SJCRH30 (cell line): ENCODE measurements around the gene RPS15. TPM values are rescaled to one million over a fixed set of nuclear protein-coding genes. Genes with fewer than 3 reads are reported as not detected.

Source experiments
- DNase-seq, 2 experiments: peaks; one replicate each; pipeline ENCODE4 v3.0.0-alpha.2; 2015 to 2020
- H3K27ac ChIP-seq: fragments of 250-450 bp; sonication (Bioruptor Pico); 2 replicates; pipeline ENCODE4 v1.5.1; 2020; ENCODE audit warnings: mild to moderate bottlenecking, moderate library complexity
- H3K27me3 ChIP-seq: fragments of 250-450 bp; sonication (Bioruptor Pico); 2 replicates; pipeline ENCODE4 v1.5.1; 2020; ENCODE audit warnings: mild to moderate bottlenecking, moderate library complexity
- H3K36me3 ChIP-seq: fragments of 250-450 bp; sonication (Bioruptor Pico); 2 replicates; pipeline ENCODE4 v1.5.1; 2020; ENCODE audit warnings: mild to moderate bottlenecking, moderate library complexity
- H3K4me1 ChIP-seq: fragments of 250-450 bp; sonication (Bioruptor Pico); 2 replicates; pipeline ENCODE4 v1.5.1; 2020; ENCODE audit warnings: mild to moderate bottlenecking, moderate library complexity
- H3K4me3 ChIP-seq: fragments of 250-450 bp; sonication (Bioruptor Pico); 2 replicates; pipeline ENCODE4 v1.5.1; 2020; ENCODE audit warnings: mild to moderate bottlenecking, moderate library complexity
- H3K9me3 ChIP-seq: fragments of 250-450 bp; sonication (Bioruptor Pico); replicated peaks from 2 replicates; pipeline ENCODE4 v1.5.1; 2020; ENCODE audit warnings: mild to moderate bottlenecking, moderate library complexity
- total RNA-seq: library from RNA; depleted of rRNA; stranded (reverse); fragments of >200 nt; shearing (Covaris generic); gene quantifications from 2 replicates; pipeline ENCODE4 v1.2.3, GENCODE V29; 2014

RPS15 gene
- total RNA-seq, 1 experiment from 2014 or later: 1,359 TPM

DNA sequence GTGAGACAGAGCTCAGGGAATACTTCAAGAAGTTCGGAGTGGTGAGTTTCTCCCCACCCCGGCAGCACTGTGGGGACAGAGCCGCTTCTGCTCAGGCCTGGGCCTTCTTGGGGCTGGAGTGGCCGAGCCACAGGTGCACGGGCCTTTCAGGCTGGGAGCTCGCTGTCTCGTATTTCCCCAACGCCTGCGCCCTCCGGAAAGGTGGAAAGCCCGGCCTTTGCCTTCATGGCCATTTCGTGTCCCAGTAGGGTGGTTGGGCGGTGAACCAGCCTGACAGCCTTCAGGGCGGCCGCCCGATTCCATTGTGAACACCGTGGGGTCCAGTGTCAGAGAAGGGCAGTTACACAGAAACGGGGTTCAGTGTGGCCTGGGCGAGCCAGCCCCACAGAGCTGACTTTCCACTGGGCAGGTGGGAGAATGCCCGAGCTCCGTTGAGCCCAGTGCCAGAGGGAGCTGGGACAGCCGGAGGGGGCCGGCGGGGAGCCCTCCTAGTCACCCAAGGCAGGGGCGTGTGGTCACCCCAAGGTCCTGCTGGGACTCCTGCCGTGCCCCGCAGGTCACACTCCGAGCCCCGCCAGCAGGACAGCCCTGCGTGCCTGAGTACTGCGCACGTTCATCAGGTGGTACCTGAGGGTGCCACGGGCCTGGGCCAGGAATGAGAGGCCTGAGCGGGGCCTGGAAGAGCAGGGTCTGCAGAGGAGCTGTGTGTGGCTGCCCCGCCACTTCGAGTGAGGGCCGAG is 16.8 kb upstream of the RPS15 start:
- H3K4me1 ChIP-seq: peaks cover 13% of the 10 kb centered on the region
- H3K36me3 ChIP-seq: peaks cover 65% of the 10 kb centered on the region
- H3K4me3 ChIP-seq: no peak overlapping the region
- no peak for DNase-seq
- H3K27me3 ChIP-seq: no peaks in the 10 kb centered on the region
- no peaks in the 10 kb centered on the region for H3K9me3 ChIP-seq
- no peak overlapping the region for H3K27ac ChIP-seq

DNA sequence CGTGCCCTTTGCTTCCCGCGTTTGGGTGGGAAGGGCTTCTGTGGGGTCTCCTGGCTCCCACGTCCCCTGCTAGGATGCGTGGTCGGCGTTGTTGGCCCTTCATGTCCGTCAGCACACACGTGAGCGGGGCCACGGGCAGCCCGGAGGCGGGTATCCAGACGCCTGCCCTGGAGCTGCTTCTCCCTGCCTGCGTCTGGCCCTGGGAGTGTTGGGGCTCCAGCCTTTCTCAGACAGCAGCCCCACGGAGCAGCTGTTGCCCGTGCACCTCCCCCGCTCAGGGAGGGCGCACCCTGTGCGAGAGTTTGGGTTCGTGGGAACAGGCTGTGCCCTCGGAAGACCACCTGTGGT is 16.3 kb upstream of the RPS15 start:
- Histone ChIP-seq H3K27me3 (no peaks in the 10 kb centered on the region), H3K4me3 (no peak overlapping the region), H3K27ac (no peak overlapping the region), H3K9me3 (no peaks in the 10 kb centered on the region), H3K36me3 (peaks cover 66% of the 10 kb centered on the region), H3K4me1 (peaks cover 7% of the 10 kb centered on the region)
- DNase-seq: no peak

DNA sequence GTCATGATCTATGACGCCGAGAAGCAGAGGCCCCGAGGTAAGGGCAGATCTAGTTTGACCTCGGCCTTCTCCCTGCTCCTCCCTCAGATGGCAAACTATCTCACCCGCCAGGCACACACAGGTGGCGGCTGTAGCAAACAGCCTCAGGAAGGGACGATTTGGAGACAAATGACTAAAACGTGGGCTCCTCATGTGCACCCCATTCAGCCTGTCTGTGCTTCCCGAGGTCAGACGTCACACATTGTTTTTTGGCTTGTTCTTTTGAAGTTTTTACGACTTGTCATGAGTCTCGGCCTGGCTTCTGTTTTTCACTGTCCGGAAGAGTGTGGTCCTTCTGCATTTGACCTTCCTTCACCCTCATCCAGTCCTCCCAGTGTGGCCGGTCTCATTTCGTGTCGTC is 15.8 kb upstream of the RPS15 start:
- Histone ChIP-seq H3K27ac (no peak overlapping the region), H3K4me3 (no peak overlapping the region), H3K36me3 (peaks cover 66% of the 10 kb centered on the region), H3K27me3 (no peaks in the 10 kb centered on the region), H3K9me3 (no peaks in the 10 kb centered on the region), H3K4me1 (peaks cover 4% of the 10 kb centered on the region)
- no peak for DNase-seq

DNA sequence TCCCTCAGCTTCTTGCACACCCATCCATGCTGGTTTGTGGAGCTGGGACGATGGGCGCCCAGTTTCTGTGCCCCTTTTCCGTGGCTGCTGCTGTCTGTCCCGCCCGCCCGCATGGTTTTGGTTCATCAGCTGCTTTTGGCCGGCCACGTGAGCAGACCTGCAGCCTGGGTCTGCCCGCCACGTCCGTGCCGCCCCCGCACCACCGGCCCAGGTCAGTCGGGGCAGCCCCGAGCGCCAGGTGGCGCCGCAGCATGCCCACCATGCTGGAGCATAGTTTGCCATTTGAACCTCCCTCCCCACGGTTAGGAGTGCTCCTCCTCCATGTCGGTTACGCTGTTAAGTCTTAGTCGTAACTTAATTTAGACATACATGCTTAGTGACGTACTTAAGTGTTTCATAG is 15.3 kb upstream of the RPS15 start:
- H3K36me3 ChIP-seq: peaks cover 68% of the 10 kb centered on the region
- H3K27me3 ChIP-seq: no peaks in the 10 kb centered on the region
- H3K27ac ChIP-seq: no peak overlapping the region
- no peaks in the 10 kb centered on the region; the same call in 1 of the 2 replicates for H3K4me1 ChIP-seq
- H3K4me3 ChIP-seq: no peak overlapping the region
- no peaks in the 10 kb centered on the region for H3K9me3 ChIP-seq
- DNase-seq: no peak

DNA sequence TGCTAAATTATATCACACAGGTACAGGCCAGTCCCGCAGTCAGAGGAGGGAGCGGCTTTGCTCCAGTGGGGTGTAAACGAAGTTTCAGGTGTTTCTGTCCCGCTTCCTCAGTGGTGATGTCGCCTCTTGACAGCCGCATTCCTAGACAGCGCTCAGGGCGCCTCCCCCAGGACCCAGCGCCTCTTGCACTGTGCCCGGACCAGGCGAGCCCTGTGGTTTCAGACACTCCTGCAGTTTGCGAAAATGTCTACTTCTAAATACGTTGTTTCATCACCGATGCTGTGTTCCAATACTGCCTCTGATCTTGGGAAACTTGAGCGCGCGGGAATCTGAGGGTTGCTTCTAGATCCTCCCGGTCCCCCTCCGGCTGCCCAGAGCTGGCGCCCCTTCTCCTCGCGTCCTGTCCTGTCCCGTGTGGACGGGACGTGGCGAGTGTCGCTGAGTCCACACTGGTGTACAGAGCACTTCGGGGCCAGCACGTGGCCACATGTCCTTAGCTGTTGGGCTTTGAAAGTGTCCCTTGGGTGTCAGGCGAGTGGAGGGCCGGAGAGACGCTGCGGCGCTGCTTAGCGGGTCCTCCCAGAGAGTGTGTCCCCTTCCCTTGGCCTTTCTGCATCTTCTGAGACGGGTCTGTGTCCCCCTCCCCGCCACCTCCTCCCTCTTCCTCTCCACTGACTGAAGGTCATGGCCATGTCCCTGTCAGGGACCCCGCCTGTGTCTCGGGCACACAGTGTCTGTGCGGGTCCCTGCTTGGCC is 14.6 kb upstream of the RPS15 start:
- no peak overlapping the region for H3K4me3 ChIP-seq
- peaks cover 66% of the 10 kb centered on the region for H3K36me3 ChIP-seq
- DNase-seq: no peak
- no peaks in the 10 kb centered on the region for H3K4me1 ChIP-seq
- no peak overlapping the region for H3K27ac ChIP-seq
- no peaks in the 10 kb centered on the region for H3K27me3 ChIP-seq
- no peaks in the 10 kb centered on the region for H3K9me3 ChIP-seq

DNA sequence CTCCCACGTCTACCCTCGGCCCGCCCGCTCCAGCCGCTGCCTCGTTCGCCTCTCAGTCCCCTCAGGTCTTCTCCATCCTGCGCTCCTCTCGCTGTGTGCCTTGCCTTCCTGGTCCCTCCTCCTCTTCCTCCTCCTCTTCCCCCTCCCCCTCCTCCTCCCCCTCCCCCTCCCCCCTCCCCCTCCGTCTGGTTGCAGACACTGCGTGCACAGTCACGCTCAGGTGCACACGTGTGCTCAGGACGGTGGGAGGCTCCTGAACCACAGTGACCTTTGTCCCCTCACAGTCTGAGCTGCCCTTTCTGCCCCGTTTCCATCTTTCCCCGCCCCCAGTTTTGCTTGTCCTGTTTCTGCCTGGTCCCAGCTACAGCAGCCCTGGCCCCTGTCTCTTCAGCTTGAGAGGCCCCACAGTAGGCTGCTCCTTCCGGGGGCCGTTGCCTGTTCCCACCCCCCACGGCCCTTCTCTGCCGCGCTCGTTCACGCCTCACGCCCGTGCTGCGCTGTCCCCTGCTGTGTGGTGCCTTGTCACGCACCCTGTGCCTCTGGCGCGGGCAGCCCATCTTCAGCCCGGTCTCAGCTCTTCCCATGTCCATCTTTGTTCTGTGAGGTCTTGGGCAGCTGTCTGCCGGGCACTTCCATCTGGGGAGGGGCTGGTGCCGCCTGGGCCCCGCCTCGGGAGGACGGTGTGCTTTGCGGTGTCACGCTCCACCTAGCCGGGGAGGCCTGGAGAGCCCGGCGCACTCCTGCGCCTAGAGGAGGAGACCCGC is 13.8 kb upstream of the RPS15 start:
- Histone ChIP-seq H3K27ac (no peak overlapping the region), H3K36me3 (peaks cover 63% of the 10 kb centered on the region), H3K9me3 (no peaks in the 10 kb centered on the region), H3K4me3 (no peak overlapping the region), H3K27me3 (no peaks in the 10 kb centered on the region), H3K4me1 (no peaks in the 10 kb centered on the region)
- no peak for DNase-seq

DNA sequence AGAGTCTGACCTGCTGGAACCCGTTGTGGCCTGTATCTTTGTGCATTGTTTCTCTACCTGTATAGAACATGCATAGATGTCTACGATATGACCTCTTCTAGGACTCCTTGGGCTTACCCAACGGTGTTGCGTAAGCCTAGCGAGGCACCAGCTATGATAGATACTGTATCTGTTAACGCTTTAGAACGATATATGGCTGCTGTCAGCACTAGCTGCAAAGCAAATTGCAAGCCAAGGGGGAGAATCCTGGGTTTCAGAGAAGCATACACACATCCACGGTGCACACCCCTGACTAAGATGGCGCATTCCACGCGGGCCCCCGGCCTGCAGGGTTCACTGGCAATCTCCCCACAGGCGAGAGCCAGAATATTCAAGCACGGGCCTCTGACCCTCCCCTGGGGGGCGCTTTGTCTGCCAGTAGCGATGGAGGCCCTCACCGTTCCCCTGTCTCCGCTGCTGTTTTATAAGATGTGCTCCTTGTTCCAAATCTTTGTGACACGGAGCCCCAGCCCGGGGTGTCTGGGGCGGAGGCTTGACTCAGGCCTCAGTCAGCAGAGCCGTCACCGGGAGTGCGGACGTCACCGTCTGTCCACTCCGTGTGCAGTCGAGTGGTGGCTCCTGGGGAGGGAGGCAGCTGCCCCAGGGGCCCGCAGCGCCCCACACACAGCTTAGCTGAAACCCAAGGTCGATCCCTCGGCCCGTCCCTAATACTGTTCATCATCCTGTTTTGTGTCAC is 12.9 kb upstream of the RPS15 start:
- Histone ChIP-seq H3K4me1 (no peaks in the 10 kb centered on the region), H3K36me3 (peaks cover 69% of the 10 kb centered on the region), H3K27ac (no peak overlapping the region), H3K27me3 (no peaks in the 10 kb centered on the region), H3K4me3 (no peak overlapping the region), H3K9me3 (no peaks in the 10 kb centered on the region)
- no peak for DNase-seq

DNA sequence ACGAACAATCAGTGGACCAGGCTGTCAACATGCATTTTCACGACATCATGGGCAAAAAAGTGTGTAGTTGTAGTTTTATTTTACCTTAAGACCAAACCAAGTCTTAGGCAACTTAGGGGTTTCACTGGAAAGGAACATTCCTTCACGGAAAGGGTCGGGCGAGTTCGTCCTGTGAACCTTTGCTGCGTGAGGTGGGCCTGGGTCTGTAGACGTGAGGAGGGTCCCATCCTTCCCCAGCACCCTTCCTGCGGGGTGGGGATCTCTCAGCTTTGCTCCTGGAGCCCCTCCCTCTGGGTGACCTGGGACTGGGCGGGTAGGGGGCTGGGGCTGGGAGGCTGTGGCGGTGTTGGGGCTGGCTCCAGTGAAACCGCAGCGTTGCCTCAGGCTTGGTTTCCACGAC is 12.3 kb upstream of the RPS15 start:
- DNase-seq: no peak
- no peaks in the 10 kb centered on the region for H3K9me3 ChIP-seq
- H3K4me1 ChIP-seq: no peaks in the 10 kb centered on the region
- H3K4me3 ChIP-seq: no peak overlapping the region
- H3K27me3 ChIP-seq: no peaks in the 10 kb centered on the region
- peaks cover 67% of the 10 kb centered on the region for H3K36me3 ChIP-seq
- no peak overlapping the region for H3K27ac ChIP-seq

DNA sequence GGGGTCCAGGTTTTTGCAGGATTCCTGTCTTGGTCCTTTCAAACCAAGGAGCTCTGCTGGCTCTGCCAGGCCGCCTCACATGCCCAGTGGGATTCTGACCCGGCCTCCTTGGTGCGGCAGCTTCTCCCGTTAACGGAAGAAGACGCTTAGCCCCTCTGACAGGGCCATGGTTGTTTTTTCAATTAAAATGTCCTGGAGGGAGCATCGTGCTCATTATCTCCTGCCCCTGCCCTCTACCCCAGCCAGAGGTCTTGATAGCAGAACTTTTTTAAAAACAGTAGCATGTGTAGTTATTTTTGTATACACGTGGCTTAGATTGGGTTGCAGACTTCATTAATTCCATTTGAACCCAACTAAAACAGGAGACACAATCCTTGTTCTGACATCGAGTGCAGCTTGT is 11.5 kb upstream of the RPS15 start:
- Histone ChIP-seq H3K27me3 (no peaks in the 10 kb centered on the region), H3K9me3 (no peaks in the 10 kb centered on the region), H3K27ac (no peak overlapping the region), H3K36me3 (peaks cover 63% of the 10 kb centered on the region), H3K4me1 (no peaks in the 10 kb centered on the region), H3K4me3 (no peak overlapping the region)
- DNase-seq: no peak

DNA sequence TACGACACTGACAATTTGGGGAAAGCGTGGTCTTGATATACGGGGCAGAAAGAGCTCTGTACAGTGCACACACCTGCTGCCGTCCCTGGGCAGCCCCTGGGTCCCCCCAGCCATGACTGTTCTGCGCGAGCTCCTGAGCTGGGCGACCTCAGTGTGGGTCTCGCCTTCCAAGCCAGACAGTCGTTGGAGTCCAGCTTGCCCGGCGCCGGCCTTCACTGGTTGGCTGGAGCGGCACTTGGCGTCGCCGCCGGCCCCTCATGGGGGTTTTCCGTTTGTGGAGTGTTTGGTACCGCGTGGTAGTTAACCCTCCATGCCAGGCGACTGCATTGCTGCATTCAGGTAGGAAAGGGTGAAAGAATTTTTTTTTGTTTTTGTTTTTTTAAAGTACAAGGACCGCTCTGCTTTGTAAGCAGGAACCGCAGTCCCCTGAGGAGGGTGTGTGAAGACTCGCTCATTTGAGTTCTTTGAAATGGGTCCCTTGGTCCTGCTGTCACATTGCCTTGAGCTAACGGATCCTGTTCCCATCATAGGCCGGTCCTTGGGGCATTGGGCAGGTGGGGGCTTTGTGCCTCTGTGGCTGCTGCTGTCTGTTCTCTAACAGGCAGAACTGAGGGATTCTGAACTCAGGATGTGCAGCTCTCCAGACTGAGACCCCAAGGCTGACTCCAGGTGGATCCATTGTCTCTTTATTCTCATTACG is 10.8 kb upstream of the RPS15 start:
- no peaks in the 10 kb centered on the region for H3K27me3 ChIP-seq
- H3K9me3 ChIP-seq: no peaks in the 10 kb centered on the region
- no peak overlapping the region for H3K27ac ChIP-seq
- H3K36me3 ChIP-seq: peaks cover 65% of the 10 kb centered on the region
- H3K4me3 ChIP-seq: no peak overlapping the region
- DNase-seq: no peak
- no peaks in the 10 kb centered on the region for H3K4me1 ChIP-seq

DNA sequence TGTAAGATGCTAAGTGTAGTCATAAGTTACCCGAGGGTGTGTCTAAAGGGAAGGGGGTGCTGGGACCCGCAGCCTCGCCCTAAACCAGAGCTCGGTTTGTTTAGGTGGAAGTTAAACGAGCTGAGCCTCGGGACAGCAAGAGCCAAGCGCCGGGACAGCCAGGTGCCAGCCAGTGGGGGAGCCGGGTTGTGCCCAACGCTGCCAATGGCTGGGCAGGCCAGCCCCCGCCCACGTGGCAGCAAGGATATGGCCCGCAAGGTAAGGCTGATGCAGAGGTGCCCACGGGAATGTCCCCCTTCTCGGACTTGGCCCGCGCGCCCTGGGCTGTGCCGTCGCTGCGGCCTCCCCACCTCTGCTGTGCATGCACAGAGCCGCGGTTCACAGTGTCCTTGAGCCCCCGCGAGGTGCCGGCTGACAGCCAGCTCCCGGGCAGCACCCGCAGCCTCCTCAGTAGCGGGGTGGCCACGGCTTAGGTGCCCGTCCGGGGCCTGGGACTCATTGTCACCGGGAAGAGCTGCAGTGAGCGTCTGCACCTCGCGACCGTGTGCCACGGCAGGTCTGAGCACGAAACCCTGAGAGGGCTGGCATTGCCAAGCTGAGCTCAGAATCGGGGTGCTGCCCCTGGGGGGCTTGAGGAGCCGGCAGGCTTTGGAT is 9.3 kb upstream of the RPS15 start:
- H3K9me3 ChIP-seq: no peaks in the 10 kb centered on the region
- H3K36me3 ChIP-seq: peaks cover 66% of the 10 kb centered on the region
- no peak overlapping the region for H3K27ac ChIP-seq
- H3K27me3 ChIP-seq: no peaks in the 10 kb centered on the region
- H3K4me3 ChIP-seq: no peak overlapping the region
- no peaks in the 10 kb centered on the region for H3K4me1 ChIP-seq
- no peak for DNase-seq

DNA sequence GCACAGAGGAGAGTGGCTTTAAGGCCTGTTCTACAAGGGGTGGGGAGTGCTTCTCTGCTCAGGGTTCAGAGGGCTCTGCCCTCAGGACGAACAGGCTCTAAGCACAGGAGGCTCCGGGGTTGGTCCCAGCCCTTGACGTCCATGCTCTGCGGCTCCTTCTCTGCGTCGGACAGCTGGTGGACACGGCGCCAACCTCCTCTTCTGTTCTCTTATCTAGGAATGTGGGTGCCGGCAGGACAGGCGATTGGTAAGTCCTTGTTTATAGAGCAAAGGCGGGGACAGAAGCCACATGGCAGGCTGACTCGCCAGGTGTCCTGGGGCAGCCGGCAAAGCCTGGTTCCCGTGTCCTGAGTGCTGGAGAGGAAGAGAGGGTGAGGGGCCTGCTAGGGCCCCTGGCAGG is 8.4 kb upstream of the RPS15 start:
- Histone ChIP-seq H3K4me1 (no peaks in the 10 kb centered on the region), H3K27ac (no peak overlapping the region), H3K4me3 (no peak overlapping the region), H3K36me3 (peaks cover 66% of the 10 kb centered on the region), H3K27me3 (no peaks in the 10 kb centered on the region), H3K9me3 (no peaks in the 10 kb centered on the region)
- no peak for DNase-seq

DNA sequence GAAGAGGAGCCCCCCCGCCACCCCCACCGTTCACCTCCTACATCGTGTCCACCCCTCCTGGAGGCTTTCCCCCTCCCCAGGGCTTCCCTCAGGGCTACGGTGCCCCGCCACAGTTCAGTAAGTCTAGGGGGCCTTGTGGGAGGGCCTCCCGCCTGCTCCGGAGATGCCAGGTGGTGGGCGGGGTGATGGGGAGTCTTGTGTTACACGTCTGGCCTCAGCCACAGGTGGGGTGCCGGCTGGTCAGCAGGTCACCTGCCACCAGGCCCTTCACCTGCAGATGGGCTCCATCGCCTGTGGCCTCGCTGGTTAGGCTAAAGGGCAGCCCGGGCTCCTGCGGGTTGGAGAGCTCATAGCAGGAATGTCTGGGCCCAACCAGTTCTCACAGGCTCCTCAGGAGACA is 8.0 kb upstream of the RPS15 start:
- H3K36me3 ChIP-seq: peaks cover 61% of the 10 kb centered on the region
- H3K4me3 ChIP-seq: no peak overlapping the region
- H3K9me3 ChIP-seq: no peaks in the 10 kb centered on the region
- no peak for DNase-seq
- H3K27me3 ChIP-seq: no peaks in the 10 kb centered on the region
- H3K4me1 ChIP-seq: no peaks in the 10 kb centered on the region
- no peak overlapping the region for H3K27ac ChIP-seq
